Effector memory CD4-positive, alpha-beta T cell (primary cell): ENCODE results near the gene TTC16.

Experiments used
- DNase-seq, 3 donors: peaks; one replicate each; pipeline ENCODE4 v3.0.0-alpha.2; 2020
- H3K27ac ChIP-seq: 2 replicates; pipeline ENCODE4 v1.7.0; 2013; ENCODE audit warnings: mild to moderate bottlenecking, low read length, moderate library complexity; ENCODE audit not compliant: insufficient read depth, poor library complexity, severe bottlenecking
- H3K27me3 ChIP-seq: replicated peaks from 2 replicates; pipeline ENCODE4 v1.7.0; 2013; ENCODE audit warnings: mild to moderate bottlenecking, low read length; ENCODE audit not compliant: insufficient read depth, control insufficient read depth, poor library complexity, severe bottlenecking
- H3K36me3 ChIP-seq: 2 replicates; pipeline ENCODE4 v1.7.0; 2013; ENCODE audit warnings: mild to moderate bottlenecking, low read length, moderate library complexity; ENCODE audit not compliant: control insufficient read depth, insufficient read depth
- H3K4me1 ChIP-seq: 2 replicates; pipeline ENCODE4 v1.7.0; 2013; ENCODE audit warnings: low read length, mild to moderate bottlenecking; ENCODE audit not compliant: control insufficient read depth, insufficient read depth, poor library complexity, severe bottlenecking
- H3K4me3 ChIP-seq: 2 replicates; pipeline ENCODE4 v1.7.0; 2013; ENCODE audit warnings: low read length, low read depth, mild to moderate bottlenecking; ENCODE audit not compliant: insufficient read depth, poor library complexity, severe bottlenecking
- H3K9me3 ChIP-seq: 2 replicates; pipeline ENCODE4 v1.7.0; 2013; ENCODE audit warnings: mild to moderate bottlenecking, low read length, moderate library complexity; ENCODE audit not compliant: control insufficient read depth

TTC16 gene

GRCh38 chr9:127694890-127695720 is 20.8 kb upstream of the TTC16 start:
- Histone ChIP-seq H3K9me3 (no peaks in the 10 kb centered on the region), H3K4me3 (no peak overlapping the region), H3K27ac (no peak overlapping the region), H3K36me3 (no peaks in the 10 kb centered on the region), H3K27me3 (no peaks in the 10 kb centered on the region), H3K4me1 (peaks cover 6% of the 10 kb centered on the region)
- DNase-seq: no peak

GRCh38 chr9:127697575-127697974 is 18.3 kb upstream of the TTC16 start:
- Histone ChIP-seq H3K27ac (no peak overlapping the region), H3K4me1 (peaks cover 6% of the 10 kb centered on the region), H3K27me3 (no peaks in the 10 kb centered on the region), H3K36me3 (no peaks in the 10 kb centered on the region), H3K4me3 (no peak overlapping the region), H3K9me3 (no peaks in the 10 kb centered on the region)
- no peak for DNase-seq

GRCh38 chr9:127698386-127698785 is 17.5 kb upstream of the TTC16 start:
- peaks cover 6% of the 10 kb centered on the region for H3K4me1 ChIP-seq
- H3K9me3 ChIP-seq: no peaks in the 10 kb centered on the region
- H3K36me3 ChIP-seq: no peaks in the 10 kb centered on the region
- no peak overlapping the region for H3K4me3 ChIP-seq
- no peak for DNase-seq
- no peaks in the 10 kb centered on the region for H3K27me3 ChIP-seq
- H3K27ac ChIP-seq: no peak overlapping the region

- no peak overlapping the region for H3K27ac ChIP-seq
- no peaks in the 10 kb centered on the region for H3K9me3 ChIP-seq
- H3K36me3 ChIP-seq: no peaks in the 10 kb centered on the region
- DNase-seq: peak; percentile 70 to 80 (median 74)
- H3K4me1 ChIP-seq: peaks cover 6% of the 10 kb centered on the region
- no peaks in the 10 kb centered on the region for H3K27me3 ChIP-seq
- peak overlapping the region; percentile 59 for H3K4me3 ChIP-seq
Measured at GRCh38 chr9:127698985-127699670, 16.8 kb upstream of the TTC16 start.

GRCh38 chr9:127700140-127700539 is 15.7 kb upstream of the TTC16 start:
- H3K9me3 ChIP-seq: no peaks in the 10 kb centered on the region
- H3K27ac ChIP-seq: no peak overlapping the region
- no peaks in the 10 kb centered on the region for H3K27me3 ChIP-seq
- no peaks in the 10 kb centered on the region for H3K36me3 ChIP-seq
- no peak overlapping the region for H3K4me3 ChIP-seq
- H3K4me1 ChIP-seq: peaks cover 6% of the 10 kb centered on the region
- DNase-seq: no peak

GRCh38 chr9:127700594-127701255 is 15.2 kb upstream of the TTC16 start:
- DNase-seq: no peak
- no peaks in the 10 kb centered on the region for H3K36me3 ChIP-seq
- no peaks in the 10 kb centered on the region for H3K9me3 ChIP-seq
- H3K4me3 ChIP-seq: no peak overlapping the region
- H3K4me1 ChIP-seq: peaks cover 6% of the 10 kb centered on the region
- no peak overlapping the region for H3K27ac ChIP-seq
- H3K27me3 ChIP-seq: no peaks in the 10 kb centered on the region

- H3K4me3 ChIP-seq: no peak overlapping the region
- peaks cover 6% of the 10 kb centered on the region for H3K4me1 ChIP-seq
- H3K27ac ChIP-seq: no peak overlapping the region
- H3K36me3 ChIP-seq: no peaks in the 10 kb centered on the region
- no peaks in the 10 kb centered on the region for H3K9me3 ChIP-seq
- no peak for DNase-seq
- H3K27me3 ChIP-seq: no peaks in the 10 kb centered on the region
Measured at GRCh38 chr9:127703289-127703946, 12.5 kb upstream of the TTC16 start.

- DNase-seq: no peak
- Histone ChIP-seq H3K27me3 (no peaks in the 10 kb centered on the region), H3K9me3 (no peaks in the 10 kb centered on the region), H3K4me1 (no peaks in the 10 kb centered on the region), H3K4me3 (no peak overlapping the region), H3K36me3 (no peaks in the 10 kb centered on the region), H3K27ac (no peak overlapping the region)
Measured at GRCh38 chr9:127705577-127706379, 10.1 kb upstream of the TTC16 start.

- no peaks in the 10 kb centered on the region for H3K9me3 ChIP-seq
- peaks cover 6% of the 10 kb centered on the region for H3K4me1 ChIP-seq
- H3K4me3 ChIP-seq: no peak within 1 kb of the TSS
- H3K36me3 ChIP-seq: no peaks in the 10 kb centered on the region
- H3K27me3 ChIP-seq: no peaks in the 10 kb centered on the region
- no peak within 1 kb of the TSS for H3K27ac ChIP-seq
- DNase-seq: no peak
Measured at GRCh38 chr9:127706836-127707241, 9.0 kb upstream of the TTC16 start, which contains the start of gene CFAP157. Gene CFAP157 (plus strand): TSS chr9:127706988. CDS start chr9:127707032, 44 bp downstream.
